ENCODE measurements around the gene DIRAS3. TPM values are rescaled to one million over a fixed set of nuclear protein-coding genes. Genes with fewer than 3 reads are reported as not detected.

Gene DIRAS3
- total RNA-seq, 4 donors from 2014 or later, result 2.1 to 2.4 (median 2.3) TPM

GRCh38 chr1:68057050-68057449, 6.6 kb upstream of the DIRAS3 start:
- no peak for TF ChIP-seq POLR2A (IDR thresholded peaks at IDR 0.05)
- TF ChIP-seq CTCF (IDR thresholded peaks at IDR 0.05), result no peak
- Histone ChIP-seq H3K9me3 (no peaks in the 10 kb centered on the region), H3K27me3 (no peaks in the 10 kb centered on the region), H3K4me1 (no peaks in the 10 kb centered on the region), H3K4me3 (replicated peaks in 1 of 3) (no peak overlapping the region), H3K27ac (no peak overlapping the region), H3K36me3 (no peaks in the 10 kb centered on the region)
- intact Hi-C loops (cut with DNase I), result no loop called here
- DNase-seq, result no peak
- WGBS, 2 donors, result 95 to 97% methylated on average over 3 of the region's 3 CpGs

- DNase-seq, result peak; percentile 18 to 37
- Histone ChIP-seq H3K4me1 (no peaks in the 10 kb centered on the region), H3K9me3 (no peaks in the 10 kb centered on the region), H3K36me3 (no peaks in the 10 kb centered on the region), H3K27ac (no peak overlapping the region), H3K4me3 (replicated peaks in 1 of 3) (no peak overlapping the region), H3K27me3 (no peaks in the 10 kb centered on the region)
- peak in 1 of 6 experiments; percentile 19 for TF ChIP-seq CTCF (IDR thresholded peaks at IDR 0.05)
- TF ChIP-seq POLR2A (IDR thresholded peaks at IDR 0.05), result no peak
- intact Hi-C loops (cut with DNase I), result no loop called here
- WGBS, 2 donors, result 52 to 65% methylated on average over 27 to 28 of the region's 28 CpGs
Observed at GRCh38 chr1:68051475-68051874, 1.0 kb upstream of the DIRAS3 start.

GRCh38 chr1:68047659-68048026, 2.8 kb downstream of the DIRAS3 start:
- intact Hi-C loops (cut with DNase I), result no loop called here
- 82% methylated on average over 3 of the region's 3 CpGs for WGBS, 2 donors
- Histone ChIP-seq H3K27ac (no peak overlapping the region), H3K36me3 (no peaks in the 10 kb centered on the region), H3K9me3 (no peaks in the 10 kb centered on the region), H3K4me3 (replicated peaks in 1 of 3) (no peak overlapping the region), H3K27me3 (no peaks in the 10 kb centered on the region), H3K4me1 (no peaks in the 10 kb centered on the region)
- DNase-seq, result no peak
- TF ChIP-seq CTCF (IDR thresholded peaks at IDR 0.05) (no peak), POLR2A (IDR thresholded peaks at IDR 0.05) (no peak)

- no peak for DNase-seq
- TF ChIP-seq POLR2A (IDR thresholded peaks at IDR 0.05) (no peak), CTCF (IDR thresholded peaks at IDR 0.05) (no peak)
- Histone ChIP-seq H3K4me1 (no peaks in the 10 kb centered on the region), H3K4me3 (replicated peaks in 1 of 3) (no peak overlapping the region), H3K27me3 (no peaks in the 10 kb centered on the region), H3K9me3 (no peaks in the 10 kb centered on the region), H3K36me3 (no peaks in the 10 kb centered on the region), H3K27ac (no peak overlapping the region)
- 73 to 76% methylated on average over 32 to 34 of the region's 34 CpGs for WGBS, 2 donors
- intact Hi-C loops (cut with DNase I), result no loop called here
Observed at GRCh38 chr1:68046885-68047658, 3.4 kb downstream of the DIRAS3 start.

GRCh38 chr1:68046423-68046822, 4.0 kb downstream of the DIRAS3 start:
- 93 to 95% methylated on average over 8 of the region's 8 CpGs for WGBS, 2 donors
- Histone ChIP-seq H3K9me3 (no peaks in the 10 kb centered on the region), H3K4me1 (no peaks in the 10 kb centered on the region), H3K27me3 (no peaks in the 10 kb centered on the region), H3K36me3 (no peaks in the 10 kb centered on the region), H3K4me3 (replicated peaks in 1 of 3) (no peak overlapping the region), H3K27ac (no peak overlapping the region)
- no peak for DNase-seq
- TF ChIP-seq POLR2A (IDR thresholded peaks at IDR 0.05), result no peak
- TF ChIP-seq CTCF (IDR thresholded peaks at IDR 0.05), result no peak
- intact Hi-C loops (cut with DNase I), result no loop called here
